ENCODE results near the gene IBSP. TPM values are rescaled to one million over a fixed set of nuclear protein-coding genes. Genes with fewer than 3 reads are reported as not detected.
A peak's percentile ranks its signal among the peaks of the same experiment; 100 is the strongest.

The IBSP gene
- total RNA-seq, 6 donors from 2014 or later = not detected

- no peak overlapping the region for H3K4me3 ChIP-seq
- no peak overlapping the region for H3K27ac ChIP-seq
- ATAC-seq (ENCODE audit: low FRiP score in 2 of 2) (no peak), DNase-seq (no peak)
- H3K4me1 ChIP-seq = no peaks in the 10 kb centered on the region
- H3K9me3 ChIP-seq = no peaks in the 10 kb centered on the region
- H3K36me3 ChIP-seq = no peaks in the 10 kb centered on the region
- 43 to 52% methylated on average over 2 of the region's 2 CpGs for WGBS, 2 donors
- H3K27me3 ChIP-seq = no peaks in the 10 kb centered on the region
- TF ChIP-seq POLR2A (IDR thresholded peaks at IDR 0.05) = no peak
- no peak for TF ChIP-seq EP300 (IDR thresholded peaks at IDR 0.05)
- TF ChIP-seq CTCF (IDR thresholded peaks at IDR 0.05) = no peak
- TF ChIP-seq POLR2AphosphoS5 (IDR thresholded peaks at IDR 0.05) = no peak
Observed at GRCh38 chr4:87805971-87806370, 6.6 kb downstream of the IBSP start.

GRCh38 chr4:87806520-87806919 is 7.2 kb downstream of the IBSP start:
- Histone ChIP-seq H3K27ac (no peak overlapping the region), H3K36me3 (no peaks in the 10 kb centered on the region), H3K27me3 (no peaks in the 10 kb centered on the region), H3K4me3 (no peak overlapping the region), H3K9me3 (no peaks in the 10 kb centered on the region), H3K4me1 (no peaks in the 10 kb centered on the region)
- WGBS, 2 donors = 89 to 95% methylated on average over 3 of the region's 3 CpGs
- ATAC-seq (ENCODE audit: low FRiP score in 2 of 2) (no peak), DNase-seq (no peak)
- no peak for TF ChIP-seq POLR2AphosphoS5 (IDR thresholded peaks at IDR 0.05)
- TF ChIP-seq POLR2A (IDR thresholded peaks at IDR 0.05) = no peak
- no peak for TF ChIP-seq CTCF (IDR thresholded peaks at IDR 0.05)
- no peak for TF ChIP-seq EP300 (IDR thresholded peaks at IDR 0.05)

- Histone ChIP-seq H3K4me1 (no peaks in the 10 kb centered on the region), H3K27me3 (no peaks in the 10 kb centered on the region), H3K9me3 (no peaks in the 10 kb centered on the region), H3K4me3 (no peak overlapping the region), H3K27ac (no peak overlapping the region), H3K36me3 (no peaks in the 10 kb centered on the region)
- 43 to 53% methylated on average over 3 of the region's 3 CpGs for WGBS, 2 donors
- ATAC-seq (ENCODE audit: low FRiP score in 2 of 2) = peak in 1 of 2 donors; percentile 76
- TF ChIP-seq POLR2AphosphoS5 (IDR thresholded peaks at IDR 0.05) = peak in 1 of 2 donors; percentile 38
- TF ChIP-seq POLR2A (IDR thresholded peaks at IDR 0.05) = no peak
- no peak for TF ChIP-seq CTCF (IDR thresholded peaks at IDR 0.05)
- no peak for TF ChIP-seq EP300 (IDR thresholded peaks at IDR 0.05)
- DNase-seq = no peak
Observed at GRCh38 chr4:87807402-87807801, 8.0 kb downstream of the IBSP start.

- Histone ChIP-seq H3K27ac (no peak overlapping the region), H3K27me3 (no peaks in the 10 kb centered on the region), H3K9me3 (no peaks in the 10 kb centered on the region), H3K4me3 (no peak overlapping the region), H3K36me3 (no peaks in the 10 kb centered on the region), H3K4me1 (no peaks in the 10 kb centered on the region)
- TF ChIP-seq POLR2A (IDR thresholded peaks at IDR 0.05) (no peak), CTCF (IDR thresholded peaks at IDR 0.05) (no peak), EP300 (IDR thresholded peaks at IDR 0.05) (no peak), POLR2AphosphoS5 (IDR thresholded peaks at IDR 0.05) (no peak)
- 86 to 92% methylated on average over 2 of the region's 2 CpGs for WGBS, 2 donors
- ATAC-seq (ENCODE audit: low FRiP score in 2 of 2) (no peak), DNase-seq (no peak)
Observed at GRCh38 chr4:87811977-87812376, 12.6 kb downstream of the IBSP start.

GRCh38 chr4:87819281-87819919 is 20.0 kb downstream of the IBSP start:
- 82 to 86% methylated on average over 7 to 8 of the region's 8 CpGs for WGBS, 2 donors
- no peaks in the 10 kb centered on the region for H3K36me3 ChIP-seq
- no peak for DNase-seq
- H3K27me3 ChIP-seq = no peaks in the 10 kb centered on the region
- no peak for TF ChIP-seq EP300 (IDR thresholded peaks at IDR 0.05)
- no peak for TF ChIP-seq POLR2A (IDR thresholded peaks at IDR 0.05)
- TF ChIP-seq POLR2AphosphoS5 (IDR thresholded peaks at IDR 0.05) = no peak
- no peak for TF ChIP-seq CTCF (IDR thresholded peaks at IDR 0.05)
- no peak overlapping the region for H3K27ac ChIP-seq
- H3K4me3 ChIP-seq = no peak overlapping the region
- no peaks in the 10 kb centered on the region for H3K4me1 ChIP-seq
- no peak for ATAC-seq (ENCODE audit: low FRiP score in 2 of 2)
- H3K9me3 ChIP-seq = no peaks in the 10 kb centered on the region

Measured in upper lobe of left lung (tissue), 6 donors.